ENCODE results near the gene APBA2. TPM values are rescaled to one million over a fixed set of nuclear protein-coding genes. Genes with fewer than 3 reads are reported as not detected.

APBA2 gene
- total RNA-seq, 1 experiment from 2014 or later = not detected

- no TSS peak for BruUV-seq (replicated peaks)
- Histone ChIP-seq H3K4me1 (no peaks in the 10 kb centered on the region), H3K27me3 (replicated peaks; ENCODE audit: control insufficient read depth, insufficient read depth, low read length) (no peaks in the 10 kb centered on the region; the same call in 1 of the 2 replicates), H3K4me3 (ENCODE audit: low read depth, low read length) (no peak overlapping the region), H3K36me3 (ENCODE audit: control insufficient read depth, insufficient read depth, low read length) (no peaks in the 10 kb centered on the region), H3K9me3 (no peaks in the 10 kb centered on the region)
- no peak for TF ChIP-seq CTCF (IDR thresholded peaks at IDR 0.05; ENCODE audit: insufficient read depth in 1 of 2, low read depth in 1 of 2, low read length in 1 of 2, severe bottlenecking in 1 of 2, unreplicated experiment in 1 of 2)
- H3K27me3 Mint-ChIP-seq (ENCODE audit: insufficient read depth, unreplicated experiment) = peaks cover 6% of the 10 kb centered on the region
- no peaks in the 10 kb centered on the region for H3K4me1 Mint-ChIP-seq (ENCODE audit: low read depth, unreplicated experiment)
- H3K27ac Mint-ChIP-seq (ENCODE audit: unreplicated experiment) = no peak overlapping the region
- intact Hi-C loops (cut with micrococcal nuclease; ENCODE audit: unreplicated experiment) = no loop called here
- H3K36me3 Mint-ChIP-seq (ENCODE audit: insufficient read depth, unreplicated experiment) = no peaks in the 10 kb centered on the region
- H3K9me3 Mint-ChIP-seq (ENCODE audit: unreplicated experiment) = no peaks in the 10 kb centered on the region
- ChIA-PET POLR2A (no interaction called here), CTCF (no interaction called here)
- no peak for DNase-seq
- H3K4me3 Mint-ChIP-seq (ENCODE audit: unreplicated experiment) = no peak overlapping the region
Measured at GRCh38 chr15:29062179-29062591, 176.4 kb downstream of the APBA2 start.

GRCh38 chr15:29062626-29063025, 176.9 kb downstream of the APBA2 start:
- H3K36me3 ChIP-seq (ENCODE audit: control insufficient read depth, insufficient read depth, low read length) = no peaks in the 10 kb centered on the region
- BruUV-seq (replicated peaks) = no TSS peak
- Mint-ChIP-seq H3K27me3 (ENCODE audit: insufficient read depth, unreplicated experiment) (peaks cover 6% of the 10 kb centered on the region), H3K4me1 (ENCODE audit: low read depth, unreplicated experiment) (no peaks in the 10 kb centered on the region), H3K36me3 (ENCODE audit: insufficient read depth, unreplicated experiment) (no peaks in the 10 kb centered on the region), H3K27ac (ENCODE audit: unreplicated experiment) (no peak overlapping the region), H3K4me3 (ENCODE audit: unreplicated experiment) (no peak overlapping the region), H3K9me3 (ENCODE audit: unreplicated experiment) (no peaks in the 10 kb centered on the region)
- no peaks in the 10 kb centered on the region for H3K9me3 ChIP-seq
- no peaks in the 10 kb centered on the region for H3K4me1 ChIP-seq
- H3K4me3 ChIP-seq (ENCODE audit: low read depth, low read length) = no peak overlapping the region
- intact Hi-C loops (cut with micrococcal nuclease; ENCODE audit: unreplicated experiment) = no loop called here
- TF ChIP-seq CTCF (IDR thresholded peaks at IDR 0.05; ENCODE audit: insufficient read depth in 1 of 2, low read depth in 1 of 2, low read length in 1 of 2, severe bottlenecking in 1 of 2, unreplicated experiment in 1 of 2) = no peak
- ChIA-PET POLR2A (no interaction called here), CTCF (no interaction called here)
- no peaks in the 10 kb centered on the region; the same call in 1 of the 2 replicates for H3K27me3 ChIP-seq (replicated peaks; ENCODE audit: control insufficient read depth, insufficient read depth, low read length)
- DNase-seq = no peak

DNA sequence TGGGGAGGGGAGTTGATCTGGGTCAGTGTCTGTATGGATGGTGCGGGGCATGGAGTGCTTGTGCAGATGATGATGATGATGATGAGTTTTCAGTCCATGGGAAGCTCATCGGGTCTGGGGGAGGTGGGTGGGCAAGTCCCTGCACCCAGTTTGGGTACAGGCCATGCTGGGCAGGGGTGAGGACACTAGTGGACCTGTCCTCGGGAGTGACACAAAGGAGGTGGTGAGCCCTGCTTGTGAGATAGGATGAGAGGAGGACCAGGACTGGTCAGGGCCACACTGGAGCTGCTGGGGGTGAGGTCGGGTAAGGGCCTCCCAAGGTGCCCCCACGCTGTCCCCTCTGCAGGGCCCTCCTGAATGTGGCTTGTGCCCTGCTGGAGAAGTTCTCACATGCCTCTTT, 177.9 kb downstream of the APBA2 start:
- no peak for TF ChIP-seq CTCF (IDR thresholded peaks at IDR 0.05; ENCODE audit: insufficient read depth in 1 of 2, low read depth in 1 of 2, low read length in 1 of 2, severe bottlenecking in 1 of 2, unreplicated experiment in 1 of 2)
- no peaks in the 10 kb centered on the region for H3K9me3 ChIP-seq
- no peaks in the 10 kb centered on the region for H3K4me1 Mint-ChIP-seq (ENCODE audit: low read depth, unreplicated experiment)
- H3K36me3 Mint-ChIP-seq (ENCODE audit: insufficient read depth, unreplicated experiment) = no peaks in the 10 kb centered on the region
- ChIA-PET CTCF (no interaction called here), POLR2A (no interaction called here)
- no peak overlapping the region for H3K4me3 ChIP-seq (ENCODE audit: low read depth, low read length)
- H3K27ac Mint-ChIP-seq (ENCODE audit: unreplicated experiment) = no peak overlapping the region
- BruUV-seq (replicated peaks) = no TSS peak
- H3K36me3 ChIP-seq (ENCODE audit: control insufficient read depth, insufficient read depth, low read length) = no peaks in the 10 kb centered on the region
- H3K4me3 Mint-ChIP-seq (ENCODE audit: unreplicated experiment) = no peak overlapping the region
- H3K27me3 ChIP-seq (replicated peaks; ENCODE audit: control insufficient read depth, insufficient read depth, low read length) = no peaks in the 10 kb centered on the region; the same call in 1 of the 2 replicates
- H3K4me1 ChIP-seq = no peaks in the 10 kb centered on the region
- no peak for DNase-seq
- no peaks in the 10 kb centered on the region for H3K9me3 Mint-ChIP-seq (ENCODE audit: unreplicated experiment)
- intact Hi-C loops (cut with micrococcal nuclease; ENCODE audit: unreplicated experiment) = no loop called here
- peaks cover 6% of the 10 kb centered on the region for H3K27me3 Mint-ChIP-seq (ENCODE audit: insufficient read depth, unreplicated experiment)
